Kidney tubule cell (primary cell): Measurements from ENCODE around the gene ATAD3C.
"Not testable (repeated sequence)": the region's sequence is repeated elsewhere in the genome, so short reads cannot be mapped to it uniquely, and the experiment has no call there.

Source experiments
- DNase-seq: peaks from one replicate; pipeline ENCODE4 v3.0.0-alpha.2; 2018; ENCODE audit warnings: low spot score

Gene ATAD3C

GRCh38 chr1:1446631-1447030 lies 2.9 kb upstream of the ATAD3C start:
- DNase-seq = not testable (repeated sequence)

- not testable (repeated sequence) for DNase-seq
Observed at GRCh38 chr1:1450616-1451015, 1.1 kb downstream of the ATAD3C start.

GRCh38 chr1:1451696-1452364 lies 2.3 kb downstream of the ATAD3C start:
- no peak for DNase-seq

GRCh38 chr1:1452365-1452739 lies 2.9 kb downstream of the ATAD3C start:
- DNase-seq = not testable (repeated sequence)

- no peak for DNase-seq
Observed at GRCh38 chr1:1452882-1453281, 3.4 kb downstream of the ATAD3C start.

GRCh38 chr1:1454286-1455056 lies 5.0 kb downstream of the ATAD3C start:
- not testable (repeated sequence) for DNase-seq

GRCh38 chr1:1455366-1455884 lies 5.9 kb downstream of the ATAD3C start:
- DNase-seq = no peak

GRCh38 chr1:1455934-1456333 lies 6.4 kb downstream of the ATAD3C start:
- not testable (repeated sequence) for DNase-seq

GRCh38 chr1:1456683-1457255 lies 7.3 kb downstream of the ATAD3C start:
- not testable (repeated sequence) for DNase-seq

GRCh38 chr1:1459156-1459555 lies 9.7 kb downstream of the ATAD3C start:
- not testable (repeated sequence) for DNase-seq

GRCh38 chr1:1459711-1460110 lies 10.2 kb downstream of the ATAD3C start:
- DNase-seq = not testable (repeated sequence)

- DNase-seq = no peak
Observed at GRCh38 chr1:1460540-1461130, 11.1 kb downstream of the ATAD3C start.

- DNase-seq = peak; percentile 13
Observed at GRCh38 chr1:1461721-1462317, 12.3 kb downstream of the ATAD3C start.

GRCh38 chr1:1462318-1462966 lies 13.0 kb downstream of the ATAD3C start:
- peak; percentile 94 for DNase-seq

GRCh38 chr1:1463312-1463711 lies 13.8 kb downstream of the ATAD3C start:
- DNase-seq = no peak

GRCh38 chr1:1468196-1468985 lies 18.9 kb downstream of the ATAD3C start:
- not testable (repeated sequence) for DNase-seq

GRCh38 chr1:1470626-1471388 lies 21.3 kb downstream of the ATAD3C start:
- DNase-seq = peak; percentile 2

- peak; percentile 92 for DNase-seq
Observed at GRCh38 chr1:1471389-1472052, 22.0 kb downstream of the ATAD3C start, which contains the start of gene ATAD3B. TSS of gene ATAD3B (plus strand) at chr1:1471765. CDS start at chr1:1471885, 120 bp downstream.
